GM18873 (cell line): ENCODE measurements around the gene TENT5A.
"Not testable (repeated sequence)": the region's sequence is repeated elsewhere in the genome, so short reads cannot be mapped to it uniquely, and the experiment has no call there.

Source experiments
- ATAC-seq: cut with Tn5 transposase; IDR thresholded peaks from one replicate; pipeline ENCODE4 v1.9.1; 2021; ENCODE audit warnings: mild to moderate bottlenecking, moderate library complexity, moderate number of reproducible peaks; ENCODE audit not compliant: unreplicated experiment, low FRiP score

TENT5A gene

DNA sequence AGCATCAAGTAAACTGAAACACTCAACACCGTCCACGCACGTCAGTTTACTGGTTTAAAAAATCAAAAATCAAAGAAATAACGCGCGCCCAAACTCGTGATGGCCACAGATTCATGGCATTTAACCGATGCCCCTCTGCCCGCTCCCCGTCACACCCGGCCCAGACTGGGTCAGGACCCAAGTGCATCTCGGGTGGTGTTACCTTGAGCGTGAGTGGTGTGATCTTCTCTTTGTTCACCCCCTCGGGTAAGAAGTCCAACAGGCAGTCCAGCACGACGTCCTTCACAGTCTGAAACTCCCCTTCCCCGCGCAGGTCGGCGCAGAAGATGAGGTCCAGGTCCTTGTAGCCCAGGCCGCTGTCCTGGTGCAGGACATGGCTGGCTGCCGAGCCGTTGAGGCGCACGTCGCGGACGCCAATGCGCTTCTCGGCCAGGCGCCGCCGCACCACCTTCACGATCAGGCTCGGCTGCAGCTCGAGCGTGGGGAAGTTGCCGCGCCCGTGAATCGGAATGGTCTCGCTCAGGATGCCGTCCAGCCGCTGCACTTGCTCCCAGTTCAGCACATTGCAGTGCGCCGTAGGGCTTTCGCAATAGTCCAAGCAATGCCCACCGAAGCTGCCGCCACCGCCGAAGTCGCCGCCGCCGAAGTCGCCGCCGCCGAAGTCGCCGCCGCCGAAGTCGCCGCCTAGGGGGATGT is 945 bp downstream of the TENT5A start:
- ATAC-seq, result no peak

GRCh38 chr6:81750681-81751387 is 1.6 kb downstream of the TENT5A start:
- ATAC-seq, result no peak

- ATAC-seq, result no peak
These were observed 2.3 kb downstream of the TENT5A start for GRCh38 chr6:81750200-81750599.

GRCh38 chr6:81749707-81750106 is 2.8 kb downstream of the TENT5A start:
- no peak for ATAC-seq

DNA sequence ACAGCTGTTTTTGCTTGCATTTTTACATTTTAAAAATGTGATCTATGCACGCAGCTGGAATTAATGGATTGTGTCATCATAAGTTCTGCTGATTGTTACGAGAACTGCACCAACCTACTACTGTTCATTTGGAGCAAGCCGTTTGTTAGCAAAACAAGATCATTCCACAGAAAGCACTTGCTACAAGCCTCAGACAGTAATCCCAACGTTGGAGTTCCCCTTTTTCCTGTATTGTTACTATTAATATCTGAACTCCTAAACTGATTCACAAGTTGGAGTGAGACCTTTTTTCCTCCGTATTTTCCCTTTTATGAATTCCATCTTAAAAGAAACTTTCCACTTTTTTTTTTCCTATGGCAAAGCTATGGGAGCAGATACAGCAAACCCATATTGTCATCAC is 3.5 kb downstream of the TENT5A start:
- no peak for ATAC-seq

- ATAC-seq, result no peak
These were observed 5.2 kb downstream of the TENT5A start for GRCh38 chr6:81747327-81747726.

DNA sequence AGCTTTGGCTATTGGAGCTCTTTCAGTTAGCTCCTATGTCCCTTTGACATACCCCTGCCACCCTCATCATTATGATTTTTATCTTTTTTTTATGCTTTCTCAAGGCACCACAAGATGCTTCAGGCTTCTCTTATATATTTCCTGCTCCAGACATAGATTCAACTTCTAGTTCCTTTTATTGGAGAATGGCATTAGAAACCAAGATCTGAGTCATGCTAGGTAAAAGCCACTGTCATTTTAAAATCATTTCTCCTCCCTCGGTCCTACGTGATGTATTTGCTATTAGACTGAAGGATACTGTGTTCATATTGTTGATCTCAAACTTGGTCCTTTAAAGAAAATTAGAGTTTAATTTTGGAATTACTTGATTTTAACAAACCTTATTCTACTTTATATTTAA is 8.3 kb downstream of the TENT5A start:
- no peak for ATAC-seq

DNA sequence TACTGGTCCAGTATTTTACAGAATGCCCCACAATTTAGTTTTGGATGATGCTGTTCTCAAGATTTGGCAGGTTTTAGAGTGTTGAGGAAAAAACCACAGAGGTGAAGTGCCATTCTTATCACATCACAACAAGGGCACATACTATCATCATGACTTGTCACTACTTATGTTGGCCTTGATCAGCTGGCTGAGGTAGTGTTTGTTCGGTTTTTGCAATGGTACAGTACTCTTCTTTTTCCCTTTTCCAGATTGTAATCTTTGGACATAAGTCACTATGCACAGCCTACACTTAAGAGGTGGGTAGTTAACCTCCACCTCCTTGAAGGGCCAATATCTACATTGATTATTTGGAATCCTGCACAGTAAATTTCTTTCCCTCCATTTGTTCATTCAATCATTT is 8.8 kb downstream of the TENT5A start:
- no peak for ATAC-seq

- ATAC-seq, result no peak
These were observed 10.8 kb downstream of the TENT5A start for GRCh38 chr6:81741689-81742088.

- ATAC-seq, result not testable (repeated sequence)
These were observed 11.9 kb downstream of the TENT5A start for GRCh38 chr6:81740591-81740990.

DNA sequence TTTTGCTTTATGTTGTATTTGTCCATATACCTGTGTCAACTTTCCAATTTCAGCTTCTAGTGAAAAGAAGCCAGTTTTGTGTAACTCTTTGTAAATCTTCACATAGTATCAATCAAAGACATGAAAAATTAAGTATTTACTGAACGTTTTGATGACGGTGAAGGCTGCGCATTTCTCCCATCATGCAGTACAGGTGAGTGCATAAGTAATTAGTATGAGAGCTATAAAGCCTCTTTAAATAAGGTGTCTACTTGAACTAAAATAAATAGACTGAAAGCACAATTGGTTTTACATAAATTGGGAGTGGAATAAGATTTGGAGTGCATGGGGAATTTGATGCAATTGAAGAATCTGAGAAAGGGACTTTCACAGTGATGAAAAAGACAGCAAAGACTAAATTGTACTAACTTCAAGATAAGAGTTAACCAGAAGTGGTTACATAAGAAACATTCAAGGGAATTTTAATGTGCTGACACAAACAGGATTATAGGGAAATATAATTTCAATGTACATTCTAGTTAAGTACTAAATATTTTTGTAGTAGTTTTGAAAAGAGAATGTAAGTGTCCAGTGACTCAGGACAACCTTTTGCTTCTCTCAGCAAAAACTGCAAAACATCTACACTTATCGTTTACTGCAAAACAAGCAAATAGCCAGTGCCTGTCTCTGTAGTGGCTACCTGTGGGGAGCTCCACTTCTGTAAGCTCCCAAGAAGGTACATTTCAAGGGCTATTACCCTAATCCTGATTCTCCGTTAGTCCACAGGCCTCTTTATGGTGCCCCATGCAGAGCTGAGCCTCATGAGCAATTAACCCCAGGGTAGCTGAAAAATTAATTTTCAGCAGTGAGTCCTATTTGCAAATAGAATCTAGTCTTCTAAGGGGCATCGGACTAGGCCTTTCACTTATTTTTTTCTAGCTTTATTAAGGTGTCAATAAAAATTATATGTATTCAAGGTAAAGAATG is 13.0 kb downstream of the TENT5A start:
- ATAC-seq, result no peak

- ATAC-seq, result no peak
These were observed 16.1 kb downstream of the TENT5A start for GRCh38 chr6:81736428-81736827.

GRCh38 chr6:81735756-81736380 is 16.6 kb downstream of the TENT5A start:
- no peak for ATAC-seq

DNA sequence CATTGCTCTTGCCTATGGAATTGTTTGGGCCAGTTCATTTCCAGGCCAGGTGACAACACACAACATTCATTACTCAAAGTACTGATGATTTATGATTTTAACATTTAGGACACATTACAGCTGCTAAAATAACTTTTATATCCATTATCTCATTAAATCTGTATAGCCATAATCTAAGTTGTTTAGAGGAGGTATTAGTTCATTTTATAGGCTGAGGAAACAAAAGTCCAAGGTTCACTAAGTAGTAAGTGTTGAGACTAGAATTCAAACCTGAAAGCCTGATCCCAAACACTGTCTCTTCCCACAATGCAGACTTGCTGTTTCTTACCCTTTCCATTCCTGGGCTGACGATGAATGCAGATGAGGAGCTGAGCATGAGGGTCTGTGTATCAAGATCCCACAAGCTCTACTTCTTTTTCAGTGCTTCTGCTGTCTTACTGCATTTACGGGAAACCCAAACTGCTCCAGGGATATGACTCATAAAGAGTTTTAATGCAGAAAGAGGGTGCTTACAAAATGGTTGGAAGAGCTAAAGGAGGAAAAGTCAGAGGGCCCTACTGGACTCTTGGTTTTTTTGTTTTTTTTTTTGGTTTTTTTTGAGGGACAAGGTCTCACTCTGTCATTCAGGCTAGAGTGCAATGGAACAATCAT is 17.9 kb downstream of the TENT5A start:
- no peak for ATAC-seq

DNA sequence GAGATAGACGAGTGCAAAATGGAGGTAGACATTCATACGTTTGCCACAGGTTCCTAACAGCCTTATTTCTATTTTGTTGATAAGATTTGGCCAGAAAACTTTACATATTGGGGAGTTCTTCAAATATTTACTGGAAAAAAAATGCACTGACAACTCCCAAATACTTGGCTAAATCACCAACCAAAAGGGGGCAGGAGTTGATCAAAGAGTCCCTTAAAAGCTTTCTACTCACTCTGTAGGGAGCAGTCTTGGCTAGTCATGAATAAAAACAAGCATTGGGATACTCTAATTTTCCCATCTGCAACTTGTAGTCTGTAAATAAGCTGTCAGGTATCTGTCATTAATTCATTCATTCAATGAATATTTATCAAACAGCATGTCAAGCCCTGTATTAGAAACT is 18.4 kb downstream of the TENT5A start:
- no peak for ATAC-seq

DNA sequence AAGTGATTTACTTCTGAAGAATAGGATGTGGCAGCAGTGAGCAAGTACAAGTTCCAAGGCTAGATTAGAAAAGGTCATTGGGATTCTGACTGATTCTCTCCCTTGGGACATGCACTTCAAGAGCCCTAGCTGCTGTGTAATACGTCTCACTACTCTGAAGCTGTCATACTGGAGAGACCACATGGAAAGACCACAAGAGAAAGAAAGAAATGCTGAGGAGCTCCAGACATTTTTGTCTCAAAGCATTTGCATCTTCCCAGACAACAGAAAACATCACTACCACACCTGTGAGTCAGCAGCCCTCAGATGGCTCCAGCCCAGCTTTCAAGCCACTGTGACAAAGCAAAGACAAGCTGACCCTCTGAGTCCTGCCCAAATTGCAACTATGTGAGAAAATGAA is 20.7 kb downstream of the TENT5A start:
- no peak for ATAC-seq

GRCh38 chr6:81727876-81728517 is 24.5 kb downstream of the TENT5A start:
- no peak for ATAC-seq

DNA sequence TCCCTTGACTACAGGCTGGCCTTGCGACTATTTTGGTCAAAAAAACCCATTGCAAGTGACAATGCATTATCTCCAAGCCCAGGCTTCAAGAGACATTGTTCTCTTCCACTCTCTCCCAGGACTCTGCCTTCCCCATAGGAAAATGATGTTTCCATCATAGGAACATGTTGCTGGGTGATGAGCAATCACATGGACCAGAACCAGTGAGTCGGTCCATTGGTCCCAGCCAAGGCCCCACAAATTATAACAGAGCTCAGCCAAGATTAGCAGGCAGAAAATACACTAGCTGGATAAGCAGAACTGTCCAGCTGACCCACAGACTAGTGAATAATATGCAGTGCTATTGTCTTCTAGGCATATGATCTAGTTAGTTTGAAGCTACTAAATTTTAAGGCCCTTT is 27.4 kb downstream of the TENT5A start:
- ATAC-seq, result no peak

DNA sequence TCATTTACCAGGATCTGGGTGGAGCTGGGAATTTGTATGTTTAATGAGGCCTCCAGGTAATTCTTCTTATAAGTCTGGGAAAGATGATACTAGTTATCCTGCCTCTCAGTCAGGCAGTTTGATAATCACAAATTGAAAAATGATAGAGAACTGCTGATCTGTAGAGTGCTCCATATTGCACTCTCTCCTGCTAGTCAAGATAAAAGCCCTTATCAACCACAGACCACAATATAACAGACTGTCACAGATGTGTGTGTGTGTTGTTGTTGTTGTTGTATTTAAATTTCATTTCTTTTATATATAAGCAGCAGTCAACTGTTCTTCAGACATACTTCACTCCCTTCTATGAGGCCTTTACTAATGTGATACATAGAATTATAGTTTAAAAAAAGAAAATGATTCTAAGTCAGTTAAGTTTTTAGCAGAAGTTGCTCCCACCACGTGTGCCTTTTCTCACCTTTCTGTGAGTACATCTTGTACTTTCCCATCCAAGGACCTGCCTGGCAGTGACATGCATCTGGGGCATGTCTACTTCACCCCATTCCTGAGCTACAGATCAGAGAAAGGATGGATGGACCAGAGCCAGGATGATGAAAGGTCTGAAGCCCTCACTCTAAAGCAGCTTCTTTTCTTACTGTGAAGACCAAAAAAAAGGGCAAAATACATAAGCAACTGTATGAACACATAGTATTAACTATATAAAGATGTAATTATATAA is 29.8 kb downstream of the TENT5A start:
- no peak for ATAC-seq
